NCI-H748 treated with DMSO at 0.1 percent for 48 hours (cell line): ENCODE measurements around the gene KRTAP4-16.
"Not testable (repeated sequence)": the region's sequence is repeated elsewhere in the genome, so short reads cannot be mapped to it uniquely, and the experiment has no call there.

Experiments used
- DNase-seq: peaks from one replicate; lab custom pipeline; 2025; lab: John Stamatoyannopoulos, UW

Gene KRTAP4-16

GRCh38 chr17:41101586-41102259, at the start of gene KRTAP4-16:
TSS of gene KRTAP4-16 (minus strand) at chr17:41102209. CDS start at chr17:41102209, 0 bp downstream.
- DNase-seq: no peak

GRCh38 chr17:41151525-41151924, 49.5 kb upstream of the KRTAP4-16 start:
- DNase-seq: no peak

- no peak for DNase-seq
These were observed 48.0 kb upstream of the KRTAP4-16 start for GRCh38 chr17:41150026-41150425.

- no peak for DNase-seq
These were observed 47.6 kb upstream of the KRTAP4-16 start, which contains the start of gene KRTAP4-5 for GRCh38 chr17:41149652-41149985. TSS of gene KRTAP4-5 (minus strand) at chr17:41149825. CDS start at chr17:41149767, 58 bp downstream.

- not testable (repeated sequence) for DNase-seq
These were observed 47.1 kb upstream of the KRTAP4-16 start for GRCh38 chr17:41148971-41149651.

- DNase-seq: no peak
These were observed 45.7 kb upstream of the KRTAP4-16 start for GRCh38 chr17:41147531-41148204.

GRCh38 chr17:41145261-41145660, 43.3 kb upstream of the KRTAP4-16 start:
- DNase-seq: no peak

- no peak for DNase-seq
These were observed 42.8 kb upstream of the KRTAP4-16 start for GRCh38 chr17:41144846-41145245.

- no peak for DNase-seq
These were observed 39.4 kb upstream of the KRTAP4-16 start for GRCh38 chr17:41141361-41141760.

GRCh38 chr17:41140360-41141131, 38.5 kb upstream of the KRTAP4-16 start, which contains the start of gene KRTAP4-6:
TSS of gene KRTAP4-6 (minus strand) at chr17:41140544. CDS start at chr17:41140487, 57 bp downstream.
- no peak for DNase-seq

- DNase-seq: not testable (repeated sequence)
These were observed 37.9 kb upstream of the KRTAP4-16 start for GRCh38 chr17:41139865-41140264.

- DNase-seq: no peak
These were observed 32.1 kb upstream of the KRTAP4-16 start for GRCh38 chr17:41133880-41134735.

GRCh38 chr17:41131979-41132378, 30.0 kb upstream of the KRTAP4-16 start:
- no peak for DNase-seq

GRCh38 chr17:41127371-41127770, 25.4 kb upstream of the KRTAP4-16 start:
- DNase-seq: no peak

GRCh38 chr17:41126412-41126811, 24.4 kb upstream of the KRTAP4-16 start:
- no peak for DNase-seq

GRCh38 chr17:41125064-41125463, 23.1 kb upstream of the KRTAP4-16 start:
- no peak for DNase-seq

- not testable (repeated sequence) for DNase-seq
These were observed 22.0 kb upstream of the KRTAP4-16 start, which contains the start of gene KRTAP4-12 for GRCh38 chr17:41123991-41124371. TSS of gene KRTAP4-12 (minus strand) at chr17:41124182. CDS start at chr17:41124122, 60 bp downstream.

- DNase-seq: not testable (repeated sequence)
These were observed 21.4 kb upstream of the KRTAP4-16 start for GRCh38 chr17:41123292-41123990.

- no peak for DNase-seq
These were observed 19.7 kb upstream of the KRTAP4-16 start for GRCh38 chr17:41121742-41122141.
